HL-60 (cell line): Measurements from ENCODE around the gene MESD.

Source experiments
- CTCF ChIP-seq: IDR thresholded peaks from one replicate; pipeline ENCODE4 v1.5.1; 2011; ENCODE audit warnings: low read length, control low read depth, inconsistent platforms; ENCODE audit not compliant: insufficient read depth
- GABPA ChIP-seq: IDR thresholded peaks from 2 replicates; pipeline ENCODE4 v1.6.1; 2012; ENCODE audit warnings: low read depth
- POLR2AphosphoS5 ChIP-seq: IDR thresholded peaks from 2 replicates; pipeline ENCODE4 v1.6.1; 2012; ENCODE audit warnings: low read depth
- SPI1 ChIP-seq: IDR thresholded peaks from 2 replicates; pipeline ENCODE4 v1.6.1; 2012; ENCODE audit warnings: low read depth, mild to moderate bottlenecking, borderline replicate concordance

- TF ChIP-seq CTCF (no peak), POLR2AphosphoS5 (no peak), GABPA (no peak), SPI1 (no peak)
Measured at GRCh38 chr15:81026836-81027599, 37.4 kb upstream of the MESD start.
